SU-DHL-6 (cell line): Measurements from ENCODE around the gene C3.

Source experiments
- CTCF ChIP-seq: fragments of 200-600 bp; sonication (generic); IDR thresholded peaks from one replicate; pipeline ENCODE4 v1.5.1; 2017; ENCODE audit warnings: antibody characterized with exemption, mild to moderate bottlenecking, low read length, moderate library complexity; ENCODE audit not compliant: insufficient read depth, poor library complexity, severe bottlenecking
- EZH2phosphoT487 ChIP-seq: fragments of 200-600 bp; sonication (generic), shearing (Covaris generic); conservative IDR thresholded peaks from 2 replicates; pipeline ENCODE4 v1.6.1; 2018; ENCODE audit warnings: mild to moderate bottlenecking, antibody characterized with exemption, low read length, moderate library complexity, mixed read lengths

GRCh38 chr19:6674868-6675305 is 45.6 kb downstream of the C3 start:
- TF ChIP-seq CTCF (no peak), EZH2phosphoT487 (no peak)
